ENCODE measurements around the gene VWA8. TPM values are rescaled to one million over a fixed set of nuclear protein-coding genes. Genes with fewer than 3 reads are reported as not detected.

Gene VWA8
- total and polyA plus RNA-seq, 2 of the 8 experiments (the other 6 are each of a cell fraction or from before 2014, with no cell fraction given) = 5.9 to 19.6 TPM

DNA sequence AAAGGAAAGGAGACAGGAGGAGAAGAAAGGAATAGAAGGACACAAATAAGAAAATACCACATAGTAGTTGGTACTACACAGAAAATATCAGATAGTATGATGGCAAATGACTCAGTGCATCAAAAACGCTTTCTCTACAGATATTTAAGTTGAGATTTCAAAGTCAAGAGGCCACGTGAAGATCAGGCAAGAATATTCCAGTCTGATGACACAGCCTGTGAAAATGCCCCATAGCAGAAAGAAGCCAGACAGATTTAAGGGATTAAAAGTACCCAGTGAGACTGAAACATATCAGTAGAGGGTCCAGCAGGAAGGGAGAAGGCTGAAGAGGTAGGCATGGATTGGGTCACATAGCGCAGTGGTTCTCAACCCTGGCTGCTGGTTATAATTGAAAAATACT is 113.7 kb downstream of the VWA8 start:
- Histone ChIP-seq H4K20me1 (replicated peaks in 1 of 2; ENCODE audit: control insufficient read depth in 1 of 2, insufficient read depth in 2 of 2, low read length in 2 of 2) (no peaks in the 10 kb centered on the region), H2AFZ (ENCODE audit: low read length) (no peak overlapping the region), H3K23ac (ENCODE audit: insufficient read length) (no peak overlapping the region), H4K8ac (ENCODE audit: extremely low read depth, insufficient read depth, low read length) (no peak overlapping the region), H3K9ac (replicated peaks in 1 of 4; ENCODE audit: extremely low read depth in 1 of 4, low read depth in 3 of 4, low read length in 3 of 4) (no peak overlapping the region), H3K4me1 (replicated peaks in 1 of 4; ENCODE audit: control insufficient read depth in 3 of 4, insufficient read depth in 4 of 4, low read length in 3 of 4) (no peaks in the 10 kb centered on the region), H3K79me1 (ENCODE audit: low read depth, low read length) (no peaks in the 10 kb centered on the region), H2AK5ac (ENCODE audit: low read depth, low read length) (no peak overlapping the region), H4K5ac (ENCODE audit: insufficient read length, low read depth, low read length) (no peak overlapping the region), H3K14ac (ENCODE audit: insufficient read length) (no peak overlapping the region), H2BK12ac (ENCODE audit: low read depth, low read length) (no peak overlapping the region), H3K4me2 (ENCODE audit: insufficient read depth in 1 of 2, low read depth in 2 of 2, low read length in 2 of 2) (no peak overlapping the region), H3K4me3 (ENCODE audit: extremely low read depth in 1 of 4, insufficient read depth in 2 of 4, low read depth in 3 of 4, low read length in 4 of 4) (no peak overlapping the region), H2BK120ac (replicated peaks; ENCODE audit: low read depth, low read length) (no peak overlapping the region), H3K27me3 (replicated peaks in 1 of 4; ENCODE audit: control insufficient read depth in 3 of 4, extremely low read depth in 1 of 4, insufficient read depth in 3 of 4, low read length in 3 of 4) (no peaks in the 10 kb centered on the region), H3K56ac (replicated peaks; ENCODE audit: insufficient read length, low read depth, low read length) (no peak overlapping the region), H2BK15ac (ENCODE audit: low read length) (no peak overlapping the region), H3K9me3 (ENCODE audit: insufficient read depth in 2 of 2, low read depth in 1 of 2, low read length in 1 of 2) (no peaks in the 10 kb centered on the region), H2BK5ac (ENCODE audit: low read depth, low read length) (no peak overlapping the region), H3K23me2 (ENCODE audit: low read depth, low read length) (no peaks in the 10 kb centered on the region), H2BK20ac (ENCODE audit: low read length) (no peak overlapping the region), H4K91ac (replicated peaks; ENCODE audit: insufficient read length, low read length) (no peak overlapping the region), H3K18ac (ENCODE audit: extremely low read depth, low read length) (no peak overlapping the region), H3K27ac (ENCODE audit: low read depth, low read length) (no peak overlapping the region), H3K79me2 (ENCODE audit: control insufficient read depth in 1 of 2, insufficient read depth in 2 of 2, low read length in 2 of 2) (no peaks in the 10 kb centered on the region), H3K4ac (replicated peaks; ENCODE audit: insufficient read length, low read depth, low read length) (no peak overlapping the region), H3K36me3 (ENCODE audit: control insufficient read depth in 2 of 4, insufficient read depth in 4 of 4, low read length in 3 of 4) (no peaks in the 10 kb centered on the region; a peak in 1 of 8 replicates)
- ChIA-PET POLR2A (ENCODE audit: partially characterized antibody) (no interaction called here), CTCF (ENCODE audit: partially characterized antibody) (no interaction called here)
- FAIRE-seq = no peak
- no peak for DNase-seq (ENCODE audit: low read depth in 1 of 2, low spot score in 2 of 2)
- 89% methylated on average over 3 of the region's 3 CpGs; no CpG with 5 or more reads in 1 of the 2 experiments for WGBS, 2 experiments (ENCODE audit: extremely low coverage in 1 of 2, insufficient coverage in 1 of 2, insufficient read length in 1 of 2, insufficient replicate concordance in 2 of 2, low coverage in 1 of 2, low lambda C conversion rate in 2 of 2, missing lambda C conversion rate in 1 of 2)
- no peak for TF ChIP-seq SRF (IDR thresholded peaks at IDR 0.05; ENCODE audit: low read depth, low read length)
- TF ChIP-seq TCF12 (IDR thresholded peaks at IDR 0.05; ENCODE audit: low read depth, low read length) = no peak
- TF ChIP-seq, protein P1, sequence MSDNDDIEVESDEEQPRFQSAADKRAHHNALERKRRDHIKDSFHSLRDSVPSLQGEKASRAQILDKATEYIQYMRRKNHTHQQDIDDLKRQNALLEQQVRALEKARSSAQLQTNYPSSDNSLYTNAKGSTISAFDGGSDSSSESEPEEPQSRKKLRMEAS (IDR thresholded peaks at IDR 0.05) = no peak
- no peak for TF ChIP-seq HDAC2 (IDR thresholded peaks at IDR 0.05; ENCODE audit: borderline replicate concordance in 1 of 2, low read depth in 2 of 2, low read length in 2 of 2)
- TF ChIP-seq POLR2AphosphoS5 (IDR thresholded peaks at IDR 0.05; ENCODE audit: low read depth, low read length) = no peak
- TF ChIP-seq BCL11A (IDR thresholded peaks at IDR 0.05; ENCODE audit: low read depth in 2 of 2, low read length in 2 of 2) = no peak
- no peak for TF ChIP-seq RAD21 (IDR thresholded peaks at IDR 0.05 in 1 of 2, conservative IDR thresholded peaks at IDR 0.05 in 1 of 2; ENCODE audit: low read depth in 2 of 2, low read length in 2 of 2)
- no peak for TF ChIP-seq JUN (IDR thresholded peaks at IDR 0.05; ENCODE audit: low read depth, low read length)
- no peak for TF ChIP-seq SP4 (IDR thresholded peaks at IDR 0.05; ENCODE audit: low read length)
- TF ChIP-seq CBX8 (IDR thresholded peaks at IDR 0.05; ENCODE audit: borderline replicate concordance, low read depth, low read length) = no peak
- TF ChIP-seq CHD2 (IDR thresholded peaks at IDR 0.05; ENCODE audit: low read length) = no peak
- no peak for TF ChIP-seq MAFK (IDR thresholded peaks at IDR 0.05; ENCODE audit: low read depth, low read length)
- no peak for TF ChIP-seq GABPA (IDR thresholded peaks at IDR 0.05; ENCODE audit: borderline replicate concordance, insufficient read depth, low read length)
- TF ChIP-seq KDM4A (IDR thresholded peaks at IDR 0.05; ENCODE audit: low read depth, low read length, severe bottlenecking) = no peak
- no peak for TF ChIP-seq NANOG (IDR thresholded peaks at IDR 0.05; ENCODE audit: insufficient read depth, low read depth, low read length, poor library complexity, severe bottlenecking)
